Activated CD8-positive, alpha-beta memory T cell treated with anti-CD3 and anti-CD28 coated beads for 36 hours (primary cell): ENCODE data around the gene TXNL4B. TPM values are rescaled to one million over a fixed set of nuclear protein-coding genes. Genes with fewer than 3 reads are reported as not detected.
"Not testable (repeated sequence)": the region's sequence is repeated elsewhere in the genome, so short reads cannot be mapped to it uniquely, and the experiment has no call there.

ENCODE experiments used
- CTCF ChIA-PET: fragments of 350-600 bp; sonication (Branson Sonifier 250); formaldehyde crosslinking; loops from one replicate; lab custom pipeline; 2021; ENCODE audit warnings: antibody characterized with exemption; lab: Charles Lee
- POLR2A ChIA-PET: fragments of 350-600 bp; sonication (Branson Sonifier 250); formaldehyde crosslinking; loops from one replicate; lab custom pipeline; 2021; ENCODE audit warnings: antibody characterized with exemption; lab: Charles Lee
- total RNA-seq, 2 experiments: library from RNA; stranded (reverse); gene quantifications; one replicate each; pipeline ENCODE4 v1.2.3, GENCODE V29; 2021

The TXNL4B gene
- total RNA-seq, 2 experiments from 2014 or later: 30.8 to 31.0 TPM

DNA sequence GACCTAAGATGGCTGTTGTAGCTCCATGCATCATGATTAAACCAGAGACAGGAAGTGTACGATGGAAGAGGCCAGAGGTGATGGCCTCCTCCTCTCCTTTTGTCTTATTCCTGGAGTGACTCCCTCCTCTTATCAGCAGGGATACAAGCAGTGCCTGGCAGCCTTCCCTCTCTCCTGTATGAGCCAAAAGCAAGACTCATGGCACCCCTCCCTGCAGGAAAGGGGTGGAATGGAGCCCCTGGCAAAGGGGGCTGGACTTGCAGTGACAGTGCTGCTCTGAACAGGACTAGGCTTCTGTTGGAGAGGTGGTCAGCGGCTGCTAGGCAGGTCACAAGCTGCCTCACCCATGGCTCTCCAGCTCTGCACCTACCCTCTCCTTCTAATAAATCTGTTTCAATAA, 8.4 kb downstream of the TXNL4B start:
- ChIA-PET CTCF (no interaction called here), POLR2A (no interaction called here)

DNA sequence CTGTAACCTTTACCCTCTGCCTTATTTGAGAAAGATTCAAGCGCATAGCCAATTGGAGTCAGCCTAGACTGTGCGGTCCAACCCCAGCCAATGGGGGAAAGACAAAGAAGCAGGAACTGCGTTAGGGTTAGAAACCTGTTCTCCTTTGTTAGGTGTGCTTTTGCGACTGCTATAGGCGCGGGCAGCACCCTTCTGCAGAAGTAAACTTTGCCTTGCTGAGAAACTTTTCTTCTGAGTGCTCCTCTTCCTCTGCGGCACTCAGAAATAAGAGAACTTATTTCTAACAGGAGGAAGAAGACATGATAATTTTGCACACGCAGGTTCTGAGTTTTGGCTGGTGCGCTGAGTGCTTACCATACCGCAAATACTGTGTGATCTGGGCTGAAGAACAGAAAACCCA, 9.0 kb downstream of the TXNL4B start:
- ChIA-PET CTCF (no interaction called here), POLR2A (no interaction called here)

DNA sequence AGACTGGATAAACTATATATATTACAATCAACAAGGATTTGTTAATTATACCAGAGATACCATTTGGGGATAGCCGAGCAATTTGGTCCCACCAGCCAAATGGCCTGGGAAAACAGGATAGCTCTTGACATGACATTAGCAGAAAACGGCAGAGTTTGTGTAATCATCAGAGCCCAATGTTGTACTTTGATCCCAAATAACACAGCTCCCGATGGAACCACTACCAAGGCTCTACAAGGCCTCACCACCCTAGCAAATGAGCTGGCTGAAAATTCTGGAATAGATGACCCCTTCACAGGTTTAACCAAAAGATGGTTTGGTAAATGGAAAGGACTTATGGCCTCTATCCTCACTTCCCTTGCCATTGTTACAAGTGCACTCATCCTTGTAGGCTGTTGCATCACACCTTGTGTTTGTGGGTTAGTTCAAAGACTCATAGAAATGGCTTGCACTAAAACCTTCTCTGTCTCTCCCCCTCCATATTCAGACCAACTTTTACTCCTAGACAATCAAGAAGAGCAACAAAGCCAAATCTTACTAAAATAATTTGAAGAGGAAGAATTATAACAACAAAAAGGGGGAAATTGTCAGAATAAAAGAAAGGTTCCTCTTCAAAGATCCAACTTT, 9.5 kb downstream of the TXNL4B start:
- POLR2A ChIA-PET: no interaction called here

DNA sequence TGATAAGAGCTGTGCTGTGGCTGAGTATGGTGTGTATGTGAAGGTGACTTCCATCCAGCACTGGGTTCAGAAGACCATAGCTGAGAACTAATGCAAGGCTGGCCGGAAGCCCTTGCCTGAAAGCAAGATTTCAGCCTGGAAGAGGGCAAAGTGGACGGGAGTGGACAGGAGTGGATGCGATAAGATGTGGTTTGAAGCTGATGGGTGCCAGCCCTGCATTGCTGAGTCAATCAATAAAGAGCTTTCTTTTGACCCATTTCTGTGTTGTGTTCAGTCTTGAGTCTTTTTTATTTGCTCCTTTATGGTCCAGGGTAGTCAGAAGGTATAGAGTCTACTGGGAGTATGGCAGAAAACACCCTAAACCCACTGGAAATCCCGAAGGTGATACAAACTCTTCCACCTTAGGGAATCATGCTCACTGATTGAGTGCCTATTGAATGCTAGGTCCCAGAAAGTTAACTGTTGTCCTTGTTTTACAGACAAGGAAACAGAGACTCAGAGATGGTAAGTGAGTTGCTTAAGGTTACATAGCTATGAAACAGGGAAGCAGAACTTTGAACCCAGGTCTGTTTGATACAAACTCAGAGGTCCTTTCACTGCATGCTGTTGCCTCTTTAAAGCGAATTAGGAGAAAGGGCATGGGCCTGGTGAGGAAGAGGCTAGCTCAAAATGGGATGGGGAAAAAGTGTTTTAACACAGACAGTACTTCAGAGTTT, 16.3 kb downstream of the TXNL4B start:
- POLR2A ChIA-PET, CTCF ChIA-PET: not testable (repeated sequence)

More for the DNA sequence above, 9.5 kb downstream of the TXNL4B start:
- CTCF ChIA-PET: interaction anchor here (1.1 kb wide), 1 partner anchor 9 kb away, joined by 3 read pairs; no protein-coding TSS in a partner anchor

DNA sequence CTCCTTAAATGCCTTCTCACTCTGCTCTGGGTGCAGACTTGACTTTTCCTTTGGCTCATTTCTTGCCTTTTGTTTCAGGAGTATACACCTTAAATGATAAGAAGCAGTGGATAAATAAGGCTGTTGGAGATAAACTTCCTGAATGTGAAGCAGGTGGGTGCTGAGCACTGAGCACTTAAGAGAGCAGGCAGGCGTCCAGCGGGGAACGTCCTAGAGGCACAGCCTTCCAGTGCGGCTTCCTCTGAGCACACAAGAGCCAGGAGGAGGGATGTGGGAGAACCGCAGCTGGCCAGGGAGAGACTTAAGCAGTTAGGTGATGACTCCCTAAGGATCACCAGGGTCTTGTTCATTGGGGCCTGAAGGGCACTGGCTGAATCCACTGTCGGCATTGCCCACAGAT, 18.4 kb downstream of the TXNL4B start:
- CTCF ChIA-PET, POLR2A ChIA-PET: not testable (repeated sequence)

DNA sequence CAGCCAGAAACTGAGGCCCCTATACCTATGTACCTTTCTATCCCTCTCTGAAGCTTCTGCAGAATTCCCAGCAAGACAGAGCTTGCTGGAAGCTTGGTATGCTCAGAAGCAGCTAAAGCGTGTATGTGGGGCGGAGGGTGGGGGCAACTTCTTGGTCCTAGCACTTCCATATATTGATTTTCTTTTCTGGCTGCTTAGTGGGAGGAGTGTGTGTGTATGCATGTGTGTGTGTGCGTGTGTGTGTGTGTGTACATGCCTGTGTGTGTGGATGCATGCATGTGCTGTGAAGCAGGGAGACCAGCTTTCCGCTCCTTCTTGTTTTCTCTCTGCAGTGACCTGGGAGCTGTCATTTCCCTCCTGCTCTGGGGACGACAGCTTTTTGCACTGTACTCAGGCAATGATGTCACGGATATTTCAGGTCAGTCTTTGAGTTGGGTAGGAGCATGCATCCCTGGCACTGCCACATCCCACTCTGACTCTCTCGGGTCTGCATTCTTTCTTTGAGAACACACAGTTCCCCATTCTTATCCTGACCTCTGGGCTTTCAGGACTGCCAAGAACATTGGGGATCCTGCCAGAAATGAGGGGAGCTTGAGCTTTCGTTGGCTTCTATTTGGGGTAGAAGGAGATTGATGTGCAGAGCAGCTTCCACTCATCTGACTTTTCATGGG, 19.7 kb downstream of the TXNL4B start:
- POLR2A ChIA-PET: no interaction called here

DNA sequence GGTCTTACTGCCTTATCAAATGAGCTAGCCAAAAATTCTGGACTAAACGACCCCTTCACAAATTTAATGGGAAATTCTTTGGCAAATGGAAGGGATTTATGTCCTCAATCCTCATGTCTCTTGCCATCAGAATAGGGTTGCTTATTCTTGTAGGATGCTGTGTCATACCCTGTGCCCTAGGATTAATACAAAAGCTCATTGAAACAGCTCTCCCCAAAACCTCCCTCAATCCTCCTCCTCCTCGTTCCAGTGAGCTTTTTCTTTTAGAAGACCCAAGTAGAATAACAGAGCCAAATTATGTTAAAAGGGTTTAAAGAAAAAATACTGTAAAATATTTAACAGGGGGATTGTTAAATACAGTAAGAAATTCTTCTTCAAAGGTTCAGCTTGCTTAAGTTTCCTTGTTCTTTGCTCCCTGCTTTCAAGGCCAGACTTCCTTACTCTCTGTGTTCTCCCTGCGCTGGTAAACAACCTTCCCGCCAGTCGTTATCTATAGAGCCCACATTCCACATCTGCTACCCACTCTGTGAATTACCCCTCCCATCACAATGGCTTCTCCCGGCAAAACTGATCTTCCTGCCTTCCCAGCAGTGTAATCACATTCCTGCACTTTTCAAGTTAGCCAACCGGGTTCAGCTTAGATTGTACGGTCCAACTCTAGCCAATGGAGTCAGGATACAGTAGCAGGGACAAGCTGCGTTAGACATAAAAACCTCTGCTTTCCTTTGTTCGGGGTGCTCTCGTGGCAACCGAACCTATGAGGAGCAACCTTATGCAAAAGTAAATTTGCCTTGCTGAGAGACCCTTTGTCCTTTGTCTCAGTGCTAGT, 20.7 kb downstream of the TXNL4B start:
- CTCF ChIA-PET: no interaction called here
- POLR2A ChIA-PET: no interaction called here

More for the DNA sequence above, 19.7 kb downstream of the TXNL4B start:
- CTCF ChIA-PET: no interaction called here

DNA sequence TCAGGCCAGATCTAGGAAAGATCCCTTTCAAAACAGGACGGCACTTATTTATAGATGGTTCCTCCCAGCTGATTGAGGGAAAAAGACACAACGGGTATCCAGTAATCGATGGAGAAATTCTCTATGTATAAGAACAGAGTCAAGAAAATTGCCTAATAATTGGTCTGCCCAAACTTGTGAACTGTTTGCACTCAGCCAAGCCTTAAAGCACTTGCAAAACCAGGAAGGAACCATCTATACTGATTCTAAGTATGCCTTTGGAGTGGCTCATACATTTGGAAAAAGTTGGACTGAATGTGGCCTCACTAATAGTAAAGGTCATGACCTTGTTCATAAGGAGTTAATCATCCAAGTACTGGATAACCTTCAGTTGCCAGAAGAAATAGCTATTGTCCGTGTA, 24.5 kb downstream of the TXNL4B start:
- POLR2A ChIA-PET: no interaction called here
- CTCF ChIA-PET: interaction anchor here (1.5 kb wide), 1 partner anchor 30 kb away, joined by 3 read pairs; no protein-coding TSS in a partner anchor

DNA sequence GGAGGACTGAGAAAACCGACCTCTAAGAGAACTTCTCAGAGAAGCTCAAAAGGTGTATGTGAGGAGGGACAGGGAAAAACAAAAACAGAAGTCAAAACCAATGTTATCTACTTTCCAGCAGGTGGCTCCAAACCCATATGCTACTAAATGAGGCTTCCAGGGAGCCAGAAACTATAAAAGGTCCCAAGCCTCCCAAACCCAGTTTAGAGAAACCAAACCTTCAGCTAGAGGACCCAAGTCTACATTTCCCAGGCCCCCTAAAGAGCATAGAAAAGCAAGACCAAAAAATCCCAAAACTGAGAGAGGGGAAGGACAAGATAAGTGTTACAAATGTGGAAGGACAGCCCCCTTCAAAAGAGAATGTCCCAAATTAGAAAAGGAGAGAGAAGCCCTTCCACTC, 26.7 kb downstream of the TXNL4B start:
- ChIA-PET CTCF (interaction anchor here (0.8 to 1.5 kb wide), 3 partner anchors 24 to 57 kb away, joined by 3 to 4 read pairs (median 3); no protein-coding TSS in a partner anchor), POLR2A (no interaction called here)

DNA sequence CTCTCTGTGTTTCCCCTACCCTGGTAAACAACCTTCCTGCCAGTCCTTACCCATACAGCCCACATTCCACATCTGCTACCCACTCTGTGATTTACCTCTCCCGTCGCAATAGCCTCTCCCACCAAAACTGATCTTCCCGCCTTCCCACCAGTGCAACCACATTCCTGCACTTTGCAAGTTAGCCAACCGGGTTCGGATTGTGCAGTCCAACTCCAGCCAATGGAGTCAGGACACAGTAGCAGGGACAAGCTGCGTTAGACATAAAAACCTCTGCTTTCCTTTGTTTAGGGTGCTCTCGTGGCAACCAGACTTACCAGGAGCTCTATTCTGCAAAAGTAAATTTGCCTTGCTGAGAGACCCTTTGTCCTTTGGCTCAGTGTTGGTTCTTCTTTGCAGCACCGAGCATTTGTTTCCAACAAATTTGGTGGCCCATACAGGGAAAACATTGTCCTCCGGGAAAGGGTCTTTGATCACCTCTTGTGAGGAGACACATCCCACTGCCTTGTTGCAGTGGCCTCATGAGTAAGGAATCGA, 29.0 kb downstream of the TXNL4B start:
- ChIA-PET POLR2A (no interaction called here), CTCF (no interaction called here)

DNA sequence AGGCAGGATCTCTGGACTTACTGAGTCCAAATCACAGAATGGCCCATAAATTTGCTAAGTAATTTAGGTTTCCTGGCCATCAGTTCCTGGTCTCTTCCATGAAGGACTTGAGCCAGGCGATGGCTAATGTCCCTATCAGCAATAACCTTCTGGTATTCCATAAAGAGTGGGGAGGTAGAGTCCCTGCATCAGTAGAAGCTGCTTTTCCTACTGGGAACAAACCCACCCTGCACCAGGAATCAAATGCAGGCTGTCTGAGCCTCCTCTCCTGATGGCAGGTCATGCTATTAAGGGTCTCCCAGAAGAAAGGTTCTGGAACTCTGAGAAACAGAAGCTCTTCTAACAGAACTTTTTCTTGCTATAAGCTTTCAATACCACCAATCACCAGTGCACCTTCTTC, 31.9 kb downstream of the TXNL4B start:
- ChIA-PET CTCF (interaction anchor here (1.2 kb wide), 1 partner anchor 9 kb away, joined by 3 read pairs; no protein-coding TSS in a partner anchor), POLR2A (no interaction called here)

DNA sequence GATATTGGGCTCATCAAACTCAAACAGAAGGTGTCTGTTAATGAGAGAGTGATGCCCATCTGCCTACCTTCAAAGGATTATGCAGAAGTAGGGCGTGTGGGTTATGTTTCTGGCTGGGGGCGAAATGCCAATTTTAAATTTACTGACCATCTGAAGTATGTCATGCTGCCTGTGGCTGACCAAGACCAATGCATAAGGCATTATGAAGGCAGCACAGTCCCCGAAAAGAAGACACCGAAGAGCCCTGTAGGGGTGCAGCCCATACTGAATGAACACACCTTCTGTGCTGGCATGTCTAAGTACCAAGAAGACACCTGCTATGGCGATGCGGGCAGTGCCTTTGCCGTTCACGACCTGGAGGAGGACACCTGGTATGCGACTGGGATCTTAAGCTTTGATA, 33.0 kb downstream of the TXNL4B start:
- ChIA-PET CTCF (no interaction called here), POLR2A (no interaction called here)

DNA sequence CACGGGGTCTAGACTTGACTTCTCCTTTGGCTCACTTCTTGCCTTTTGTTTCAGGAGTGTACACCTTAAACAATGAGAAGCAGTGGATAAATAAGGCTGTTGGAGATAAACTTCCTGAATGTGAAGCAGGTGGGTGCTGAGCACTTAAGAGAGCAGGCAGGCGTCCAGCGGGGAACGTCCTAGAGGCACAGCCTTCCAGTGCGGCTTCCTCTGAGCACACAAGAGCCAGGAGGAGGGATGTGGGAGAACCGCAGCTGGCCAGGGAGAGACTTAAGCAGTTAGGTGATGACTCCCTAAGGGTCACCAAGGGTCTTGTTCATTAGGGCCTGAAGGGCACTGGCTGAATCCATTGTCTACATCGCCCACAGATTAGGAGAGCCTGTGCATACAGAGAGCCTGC, 34.4 kb downstream of the TXNL4B start:
- CTCF ChIA-PET, POLR2A ChIA-PET: not testable (repeated sequence)

DNA sequence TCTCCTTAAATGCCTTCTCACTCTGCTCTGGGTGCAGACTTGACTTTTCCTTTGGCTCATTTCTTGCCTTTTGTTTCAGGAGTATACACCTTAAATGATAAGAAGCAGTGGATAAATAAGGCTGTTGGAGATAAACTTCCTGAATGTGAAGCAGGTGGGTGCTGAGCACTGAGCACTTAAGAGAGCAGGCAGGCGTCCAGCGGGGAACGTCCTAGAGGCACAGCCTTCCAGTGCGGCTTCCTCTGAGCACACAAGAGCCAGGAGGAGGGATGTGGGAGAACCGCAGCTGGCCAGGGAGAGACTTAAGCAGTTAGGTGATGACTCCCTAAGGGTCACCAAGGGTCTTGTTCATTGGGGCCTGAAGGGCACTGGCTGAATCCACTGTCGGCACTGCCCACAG, 36.1 kb downstream of the TXNL4B start:
- POLR2A ChIA-PET, CTCF ChIA-PET: not testable (repeated sequence)

DNA sequence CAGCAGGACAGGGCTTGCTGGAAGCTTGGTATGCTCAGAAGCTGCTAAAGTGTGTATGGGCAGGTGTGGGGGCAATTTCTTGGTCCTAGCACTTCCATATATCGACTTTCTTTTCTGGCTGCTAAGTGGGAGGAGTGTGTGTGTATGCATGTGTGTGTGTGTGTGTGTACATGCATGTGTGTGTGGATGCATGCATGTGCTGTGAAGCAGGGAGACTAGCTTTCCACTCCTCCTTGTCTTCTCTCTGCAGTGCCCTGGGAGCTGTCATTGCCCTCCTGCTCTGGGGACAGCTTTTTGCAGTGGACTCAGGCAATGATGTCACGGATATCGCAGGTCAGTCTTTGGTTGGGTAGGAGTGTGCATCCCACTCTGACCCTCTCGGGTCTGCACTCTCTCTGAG, 37.5 kb downstream of the TXNL4B start:
- CTCF ChIA-PET: no interaction called here

DNA sequence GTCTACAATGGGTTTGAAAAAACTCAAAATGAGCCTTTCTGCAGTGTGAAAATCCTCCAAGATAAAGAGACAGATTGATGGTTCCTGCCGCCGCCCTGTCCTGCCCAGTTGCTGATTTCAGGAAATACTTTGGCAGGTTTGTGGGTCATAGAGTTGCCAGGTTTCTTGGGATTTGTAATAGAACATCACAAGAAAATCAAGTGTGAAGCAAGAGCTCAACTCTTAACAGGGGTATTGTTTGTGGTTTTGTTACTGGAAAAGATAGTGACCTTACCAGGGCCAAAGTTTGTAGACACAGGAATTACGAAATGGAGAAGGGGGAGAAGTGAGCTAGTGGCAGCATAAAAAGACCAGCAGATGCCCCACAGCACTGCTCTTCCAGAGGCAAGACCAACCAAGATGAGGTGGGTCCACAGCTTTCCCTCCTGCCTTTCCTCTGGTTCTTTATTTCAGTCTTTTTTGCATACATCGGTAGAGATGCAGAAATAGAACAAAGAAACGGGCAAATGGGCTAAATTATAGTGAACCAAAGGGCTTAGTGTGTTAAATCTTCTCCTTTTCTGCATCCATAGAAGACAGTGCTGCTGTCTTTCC, 39.1 kb downstream of the TXNL4B start, which contains the start of gene HP:
HP (plus strand) TSS at position 252 of the 594 bp plus-strand sequence; CDS start at position 400, 148 bp downstream.
- POLR2A ChIA-PET, CTCF ChIA-PET: not testable (repeated sequence)

More for the DNA sequence above, 37.5 kb downstream of the TXNL4B start:
- POLR2A ChIA-PET: no interaction called here

DNA sequence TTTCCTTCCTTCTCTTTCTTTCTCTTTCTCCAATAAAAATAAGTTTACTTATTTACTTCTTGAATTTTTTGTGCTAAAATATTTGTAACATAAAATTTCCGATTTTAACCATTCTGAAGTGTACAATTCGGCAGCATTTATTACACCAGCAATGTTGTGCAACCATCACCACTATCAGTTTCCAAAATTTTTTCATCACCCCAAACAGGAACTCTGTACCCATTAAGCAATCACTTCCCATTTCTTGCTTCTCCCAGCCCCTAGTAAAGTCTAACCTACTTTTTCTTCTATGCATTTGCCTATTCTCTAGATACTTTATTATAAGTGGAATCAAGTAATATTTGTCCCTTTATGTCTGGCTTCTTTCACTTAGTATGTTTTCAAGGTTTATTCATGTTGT, 41.6 kb downstream of the TXNL4B start:
- CTCF ChIA-PET: no interaction called here
- POLR2A ChIA-PET: no interaction called here

DNA sequence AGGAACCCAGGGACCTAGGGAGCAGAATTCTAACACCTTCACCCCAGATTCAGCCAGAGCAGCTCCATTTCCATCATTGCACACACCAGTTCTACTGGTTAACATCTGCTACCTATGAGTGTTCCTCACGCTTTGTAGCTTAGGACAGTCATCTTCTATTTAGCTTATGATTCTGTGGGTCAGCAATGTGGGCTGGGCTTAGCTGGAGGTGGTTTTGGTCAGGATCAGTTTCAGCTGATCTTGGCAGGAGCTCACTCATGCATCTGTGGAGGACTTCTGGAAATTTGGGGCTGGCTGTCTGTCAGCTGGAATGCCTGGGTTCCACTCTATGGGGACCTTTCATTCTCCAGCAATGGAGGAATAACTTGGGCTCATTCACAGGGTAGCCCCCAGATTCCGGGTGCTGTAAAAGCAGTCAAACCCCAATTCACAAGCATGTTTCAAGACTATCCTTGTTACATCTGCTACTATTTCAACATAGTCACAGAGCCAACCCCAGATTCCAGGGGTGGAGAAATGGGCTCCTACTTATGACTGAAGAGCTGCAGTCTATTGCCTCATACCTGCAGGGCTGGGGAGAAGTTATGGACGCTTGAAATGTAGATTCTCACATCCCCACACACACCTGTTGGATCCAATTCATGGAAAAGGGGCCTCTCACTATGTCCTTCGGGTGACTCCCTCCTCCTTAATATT, 42.5 kb downstream of the TXNL4B start:
- ChIA-PET POLR2A (no interaction called here), CTCF (no interaction called here)
